Ammon's horn (tissue), 1 donor: ENCODE results near the gene NDUFB2.
"Not testable (repeated sequence)": the region's sequence is repeated elsewhere in the genome, so short reads cannot be mapped to it uniquely, and the experiment has no call there.

Source experiments
- DNase-seq: peaks from one replicate; pipeline ENCODE4 v3.0.0-alpha.2; 2016; ENCODE audit warnings: low spot score

Gene NDUFB2

GRCh38 chr7:140696680-140697446 is at the start of gene NDUFB2:
Gene NDUFB2 (plus strand): TSS chr7:140696708. CDS start chr7:140696745, 37 bp downstream.
- peak; percentile 90 for DNase-seq

- peak; percentile 60 for DNase-seq
Observed at GRCh38 chr7:140646931-140647647, 49.4 kb upstream of the NDUFB2 start.

- no peak for DNase-seq
Observed at GRCh38 chr7:140649556-140650205, 46.8 kb upstream of the NDUFB2 start.

- no peak for DNase-seq
Observed at GRCh38 chr7:140650367-140650766, 46.1 kb upstream of the NDUFB2 start.

GRCh38 chr7:140653319-140654108 is 43.0 kb upstream of the NDUFB2 start:
- DNase-seq, result peak; percentile 86

- no peak for DNase-seq
Observed at GRCh38 chr7:140654109-140654387, 42.5 kb upstream of the NDUFB2 start.

- no peak for DNase-seq
Observed at GRCh38 chr7:140654661-140655060, 41.8 kb upstream of the NDUFB2 start.

- DNase-seq, result no peak
Observed at GRCh38 chr7:140655511-140656408, 40.7 kb upstream of the NDUFB2 start.

- peak; percentile 74 for DNase-seq
Observed at GRCh38 chr7:140656548-140657515, 39.7 kb upstream of the NDUFB2 start.

GRCh38 chr7:140657891-140658290 is 38.6 kb upstream of the NDUFB2 start:
- no peak for DNase-seq

GRCh38 chr7:140659856-140660255 is 36.7 kb upstream of the NDUFB2 start:
- DNase-seq, result no peak

- DNase-seq, result no peak
Observed at GRCh38 chr7:140661124-140661523, 35.4 kb upstream of the NDUFB2 start.

GRCh38 chr7:140662938-140663337 is 33.6 kb upstream of the NDUFB2 start:
- DNase-seq, result not testable (repeated sequence)

- no peak for DNase-seq
Observed at GRCh38 chr7:140667476-140667875, 29.0 kb upstream of the NDUFB2 start.

GRCh38 chr7:140668641-140669040 is 27.9 kb upstream of the NDUFB2 start:
- DNase-seq, result no peak

GRCh38 chr7:140669352-140669751 is 27.2 kb upstream of the NDUFB2 start:
- DNase-seq, result no peak

- not testable (repeated sequence) for DNase-seq
Observed at GRCh38 chr7:140669862-140670261, 26.6 kb upstream of the NDUFB2 start.

GRCh38 chr7:140670343-140670935 is 26.1 kb upstream of the NDUFB2 start:
- DNase-seq, result no peak

GRCh38 chr7:140671966-140672365 is 24.5 kb upstream of the NDUFB2 start:
- no peak for DNase-seq
